Measurements from ENCODE around the gene ABI1. TPM values are rescaled to one million over a fixed set of nuclear protein-coding genes. Genes with fewer than 3 reads are reported as not detected.

Gene ABI1
- total RNA-seq, 2 donors from 2014 or later: 40.6 to 42.2 TPM

GRCh38 chr10:26831936-26832335 lies 28.8 kb downstream of the ABI1 start:
- H3K27me3 Mint-ChIP-seq (ENCODE audit: insufficient read depth): no peaks in the 10 kb centered on the region

DNA sequence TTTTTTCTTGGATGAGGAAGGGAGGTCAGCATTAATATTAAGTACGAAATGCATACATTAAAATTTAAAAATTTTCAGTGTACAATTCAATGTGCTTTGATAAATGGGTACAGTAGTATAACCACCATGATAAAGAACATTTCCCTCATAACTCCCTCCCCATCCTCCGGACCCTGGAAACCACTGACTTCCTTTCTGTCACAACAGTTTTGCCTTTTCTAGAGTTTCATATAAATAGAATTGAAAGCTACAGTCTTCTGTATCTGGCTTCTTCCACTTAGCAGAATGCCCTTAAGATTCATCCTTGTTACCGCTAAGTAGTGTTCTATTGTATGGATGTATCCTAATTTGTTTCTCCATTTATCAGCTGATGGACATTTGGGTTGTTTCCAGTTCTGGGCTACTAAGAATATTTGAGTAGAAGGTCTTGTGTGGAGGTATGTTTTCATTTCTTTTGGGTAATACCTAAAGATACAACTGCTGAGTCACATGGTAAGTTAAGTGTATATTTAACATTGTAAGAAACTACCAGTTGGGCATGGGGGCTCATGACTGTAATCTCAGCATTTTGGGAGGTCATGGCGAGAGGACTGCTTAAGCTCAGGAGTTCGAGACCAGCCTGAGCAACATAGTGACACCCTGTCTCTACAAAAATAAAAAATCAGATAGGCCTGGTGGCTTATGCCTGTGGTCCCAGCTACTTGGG lies 30.8 kb downstream of the ABI1 start:
- Mint-ChIP-seq H3K9me3 (no peaks in the 10 kb centered on the region), H3K4me3 (no peak overlapping the region), H3K36me3 (ENCODE audit: low read depth) (peaks cover 7% of the 10 kb centered on the region), H3K27ac (no peak overlapping the region), H3K27me3 (ENCODE audit: insufficient read depth) (no peaks in the 10 kb centered on the region), H3K4me1 (peaks cover 6% of the 10 kb centered on the region)
- Histone ChIP-seq H3K4me1 (ENCODE audit: control insufficient read depth, insufficient read depth, low read length) (no peaks in the 10 kb centered on the region), H3K27me3 (ENCODE audit: control insufficient read depth, insufficient read depth, low read length, poor library complexity, severe bottlenecking) (no peaks in the 10 kb centered on the region), H3K4me3 (ENCODE audit: low read length) (no peak overlapping the region), H3K9me3 (ENCODE audit: control insufficient read depth, low read length) (no peaks in the 10 kb centered on the region), H3K27ac (ENCODE audit: low read depth, low read length) (no peak overlapping the region), H3K9ac (ENCODE audit: extremely low read depth, low read length, poor library complexity, severe bottlenecking) (no peak overlapping the region), H3K36me3 (ENCODE audit: control insufficient read depth, insufficient read depth, low read length) (no peaks in the 10 kb centered on the region)
- no peak for DNase-seq
- WGBS, 2 experiments (ENCODE audit: insufficient coverage in 1 of 2, insufficient read length in 1 of 2): 92 to 95% methylated on average over 2 to 5 of the region's 5 CpGs
- TF ChIP-seq, protein P1, sequence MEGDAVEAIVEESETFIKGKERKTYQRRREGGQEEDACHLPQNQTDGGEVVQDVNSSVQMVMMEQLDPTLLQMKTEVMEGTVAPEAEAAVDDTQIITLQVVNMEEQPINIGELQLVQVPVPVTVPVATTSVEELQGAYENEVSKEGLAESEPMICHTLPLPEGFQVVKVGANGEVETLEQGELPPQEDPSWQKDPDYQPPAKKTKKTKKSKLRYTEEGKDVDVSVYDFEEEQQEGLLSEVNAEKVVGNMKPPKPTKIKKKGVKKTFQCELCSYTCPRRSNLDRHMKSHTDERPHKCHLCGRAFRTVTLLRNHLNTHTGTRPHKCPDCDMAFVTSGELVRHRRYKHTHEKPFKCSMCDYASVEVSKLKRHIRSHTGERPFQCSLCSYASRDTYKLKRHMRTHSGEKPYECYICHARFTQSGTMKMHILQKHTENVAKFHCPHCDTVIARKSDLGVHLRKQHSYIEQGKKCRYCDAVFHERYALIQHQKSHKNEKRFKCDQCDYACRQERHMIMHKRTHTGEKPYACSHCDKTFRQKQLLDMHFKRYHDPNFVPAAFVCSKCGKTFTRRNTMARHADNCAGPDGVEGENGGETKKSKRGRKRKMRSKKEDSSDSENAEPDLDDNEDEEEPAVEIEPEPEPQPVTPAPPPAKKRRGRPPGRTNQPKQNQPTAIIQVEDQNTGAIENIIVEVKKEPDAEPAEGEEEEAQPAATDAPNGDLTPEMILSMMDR (conservative IDR thresholded peaks at IDR 0.05): no peak

More at GRCh38 chr10:26831936-26832335, 28.8 kb downstream of the ABI1 start:
- WGBS, 2 experiments (ENCODE audit: insufficient coverage in 1 of 2, insufficient read length in 1 of 2): 83 to 94% methylated on average over 1 to 6 of the region's 6 CpGs
- H3K9me3 Mint-ChIP-seq: peaks cover 5% of the 10 kb centered on the region
- Histone ChIP-seq H3K27ac (ENCODE audit: low read depth, low read length) (no peak overlapping the region), H3K9ac (ENCODE audit: extremely low read depth, low read length, poor library complexity, severe bottlenecking) (no peak overlapping the region), H3K27me3 (ENCODE audit: control insufficient read depth, insufficient read depth, low read length, poor library complexity, severe bottlenecking) (no peaks in the 10 kb centered on the region), H3K4me1 (ENCODE audit: control insufficient read depth, insufficient read depth, low read length) (no peaks in the 10 kb centered on the region), H3K36me3 (ENCODE audit: control insufficient read depth, insufficient read depth, low read length) (peaks cover 5% of the 10 kb centered on the region), H3K4me3 (ENCODE audit: low read length) (no peak overlapping the region), H3K9me3 (ENCODE audit: control insufficient read depth, low read length) (peaks cover 8% of the 10 kb centered on the region)
- H3K4me1 Mint-ChIP-seq: peaks cover 6% of the 10 kb centered on the region
- no peak overlapping the region for H3K4me3 Mint-ChIP-seq
- DNase-seq: no peak
- peaks cover 18% of the 10 kb centered on the region for H3K36me3 Mint-ChIP-seq (ENCODE audit: low read depth)
- TF ChIP-seq, protein P1 (conservative IDR thresholded peaks at IDR 0.05): no peak
- no peak overlapping the region for H3K27ac Mint-ChIP-seq

DNA sequence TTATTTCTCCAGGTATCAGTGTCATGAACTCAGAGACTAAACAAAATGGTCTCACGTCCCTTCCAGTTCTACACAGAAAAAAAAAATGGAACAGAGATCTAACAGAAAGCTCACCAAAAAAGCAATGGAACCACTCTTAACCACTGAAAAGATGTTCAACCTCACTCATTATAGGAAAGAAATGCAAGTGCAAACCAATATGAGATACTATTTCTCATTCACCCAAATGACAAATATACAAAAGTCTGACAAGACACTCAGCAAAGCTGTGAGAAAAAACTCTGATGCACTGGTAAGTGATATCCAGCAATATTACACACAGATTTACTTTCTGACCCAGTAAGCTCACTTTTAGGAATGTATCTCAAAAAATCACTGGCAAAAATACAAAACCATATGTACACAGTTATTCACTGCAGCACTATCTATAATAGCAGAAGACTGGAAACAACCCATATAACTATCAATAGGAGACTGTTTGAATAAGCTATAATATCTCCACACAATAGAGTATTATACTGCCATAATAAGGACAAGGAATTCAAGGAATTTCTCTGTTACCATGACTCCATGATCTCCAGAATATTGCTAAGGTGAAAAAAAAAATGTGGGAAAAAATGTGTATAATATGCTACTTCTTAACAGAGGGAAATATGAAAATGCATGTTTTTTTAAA lies 36.6 kb downstream of the ABI1 start:
- H3K27ac Mint-ChIP-seq: peak overlapping the region; percentile 14
- TF ChIP-seq, protein P1 (conservative IDR thresholded peaks at IDR 0.05): no peak
- WGBS, 2 experiments (ENCODE audit: insufficient coverage in 1 of 2, insufficient read length in 1 of 2): 89% methylated on average over 1 of the region's 1 CpG

More for the DNA sequence above, 36.6 kb downstream of the ABI1 start:
- Histone ChIP-seq H3K27ac (ENCODE audit: low read depth, low read length) (no peak overlapping the region), H3K4me1 (ENCODE audit: control insufficient read depth, insufficient read depth, low read length) (peaks cover 2% of the 10 kb centered on the region), H3K27me3 (ENCODE audit: control insufficient read depth, insufficient read depth, low read length, poor library complexity, severe bottlenecking) (no peaks in the 10 kb centered on the region), H3K9me3 (ENCODE audit: control insufficient read depth, low read length) (no peaks in the 10 kb centered on the region), H3K4me3 (ENCODE audit: low read length) (no peak overlapping the region), H3K9ac (ENCODE audit: extremely low read depth, low read length, poor library complexity, severe bottlenecking) (no peak overlapping the region), H3K36me3 (ENCODE audit: control insufficient read depth, insufficient read depth, low read length) (peaks cover 12% of the 10 kb centered on the region)
- no peak for DNase-seq
- no peaks in the 10 kb centered on the region for H3K9me3 Mint-ChIP-seq
- peaks cover 15% of the 10 kb centered on the region for H3K4me1 Mint-ChIP-seq
- H3K4me3 Mint-ChIP-seq: no peak overlapping the region
- no peaks in the 10 kb centered on the region for H3K27me3 Mint-ChIP-seq (ENCODE audit: insufficient read depth)
- peaks cover 18% of the 10 kb centered on the region for H3K36me3 Mint-ChIP-seq (ENCODE audit: low read depth)

Data from endodermal cell (in vitro differentiated cells).